Measurements from ENCODE around the gene FBXO24.

The FBXO24 gene

DNA sequence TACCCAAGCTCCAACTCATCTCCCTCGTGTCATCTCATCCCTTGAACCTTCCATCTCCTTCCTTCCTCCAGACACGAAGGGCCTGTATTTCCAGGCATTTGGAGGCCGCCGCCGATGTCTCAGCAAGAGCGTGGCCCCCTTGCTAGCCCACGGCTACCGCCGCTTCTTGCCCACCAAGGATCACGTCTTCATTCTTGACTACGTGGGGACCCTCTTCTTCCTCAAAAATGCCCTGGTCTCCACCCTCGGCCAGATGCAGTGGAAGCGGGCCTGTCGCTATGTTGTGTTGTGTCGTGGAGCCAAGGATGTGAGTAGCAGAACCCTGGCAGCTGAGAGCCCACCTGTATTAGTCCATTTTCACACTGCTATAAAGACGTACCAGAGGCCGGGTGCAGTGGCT is 5.5 kb downstream of the FBXO24 start:
- TF ChIP-seq CTCF (IDR thresholded peaks at IDR 0.05; ENCODE audit: insufficient read depth, low read length, missing control alignments), result no peak
- H3K4me3 ChIP-seq (ENCODE audit: low read depth, low read length), result no peak overlapping the region
- DNase-seq (ENCODE audit: low read depth, low spot score), result no peak
- POLR2A ChIA-PET, result no interaction called here
- CTCF ChIA-PET, result interaction anchor here (0.5 to 13.2 kb wide), 5 partner anchors 10 to 691 kb away, joined by 3 to 138 read pairs (median 5); partner anchors contain the start of gene PCOLCE

- POLR2A ChIA-PET, result interaction anchor here (1.2 kb wide), 1 partner anchor 9 kb away, joined by 8 read pairs; the partner anchor contains the start of genes FBXO24 and LRCH4
- CTCF ChIA-PET, result interaction anchor here (3.5 kb wide), 1 partner anchor 9 kb away, joined by 16 read pairs; the partner anchor contains the start of genes FBXO24 and LRCH4
- no peak for TF ChIP-seq CTCF (IDR thresholded peaks at IDR 0.05; ENCODE audit: insufficient read depth, low read length, missing control alignments)
- H3K4me3 ChIP-seq (ENCODE audit: low read depth, low read length), result no peak overlapping the region
- no peak for DNase-seq (ENCODE audit: low read depth, low spot score)
Measured at GRCh38 chr7:100595188-100595587, 9.1 kb downstream of the FBXO24 start.

GRCh38 chr7:100598425-100598824 is 12.3 kb downstream of the FBXO24 start:
- no peak for DNase-seq (ENCODE audit: low read depth, low spot score)
- no peak for TF ChIP-seq CTCF (IDR thresholded peaks at IDR 0.05; ENCODE audit: insufficient read depth, low read length, missing control alignments)
- POLR2A ChIA-PET, result interaction anchor here (1.8 kb wide), 1 partner anchor 12 kb away, joined by 5 read pairs; the partner anchor contains the start of gene FBXO24
- H3K4me3 ChIP-seq (ENCODE audit: low read depth, low read length), result no peak overlapping the region
- CTCF ChIA-PET, result interaction anchor here (0.8 to 1.7 kb wide), 3 partner anchors 10 to 116 kb away, joined by 3 to 6 read pairs (median 4); partner anchors contain the start of gene FBXO24

- CTCF ChIA-PET, result interaction anchor here (0.9 kb wide), 1 partner anchor 40 kb away, joined by 3 read pairs; no protein-coding TSS in a partner anchor
- POLR2A ChIA-PET, result interaction anchor here (1.0 kb wide), 1 partner anchor 14 kb away, joined by 3 read pairs; the partner anchor contains the start of genes FBXO24 and LRCH4
- no peak for DNase-seq (ENCODE audit: low read depth, low spot score)
- no peak for TF ChIP-seq CTCF (IDR thresholded peaks at IDR 0.05; ENCODE audit: insufficient read depth, low read length, missing control alignments)
- no peak overlapping the region for H3K4me3 ChIP-seq (ENCODE audit: low read depth, low read length)
Measured at GRCh38 chr7:100599911-100600729, 14.0 kb downstream of the FBXO24 start.

GRCh38 chr7:100600730-100601038 is 14.6 kb downstream of the FBXO24 start:
- CTCF ChIA-PET, result interaction anchor here (1.7 kb wide), 1 partner anchor 10 kb away, joined by 7 read pairs; no protein-coding TSS in a partner anchor
- H3K4me3 ChIP-seq (ENCODE audit: low read depth, low read length), result no peak overlapping the region
- POLR2A ChIA-PET, result no interaction called here
- no peak for TF ChIP-seq CTCF (IDR thresholded peaks at IDR 0.05; ENCODE audit: insufficient read depth, low read length, missing control alignments)
- no peak for DNase-seq (ENCODE audit: low read depth, low spot score)

All from AG04449 (cell line).